Measurements from ENCODE around the gene ADAM12.
A peak's percentile ranks its signal among the peaks of the same experiment; 100 is the strongest.

Gene ADAM12

GRCh38 chr10:126022841-126023240 is 365.4 kb downstream of the ADAM12 start:
- no peak for ATAC-seq
- TF ChIP-seq ISL1 (CRISPR knock-in tag; IDR thresholded peaks at IDR 0.05), result peak; percentile 43
- TF ChIP-seq, protein P1, sequence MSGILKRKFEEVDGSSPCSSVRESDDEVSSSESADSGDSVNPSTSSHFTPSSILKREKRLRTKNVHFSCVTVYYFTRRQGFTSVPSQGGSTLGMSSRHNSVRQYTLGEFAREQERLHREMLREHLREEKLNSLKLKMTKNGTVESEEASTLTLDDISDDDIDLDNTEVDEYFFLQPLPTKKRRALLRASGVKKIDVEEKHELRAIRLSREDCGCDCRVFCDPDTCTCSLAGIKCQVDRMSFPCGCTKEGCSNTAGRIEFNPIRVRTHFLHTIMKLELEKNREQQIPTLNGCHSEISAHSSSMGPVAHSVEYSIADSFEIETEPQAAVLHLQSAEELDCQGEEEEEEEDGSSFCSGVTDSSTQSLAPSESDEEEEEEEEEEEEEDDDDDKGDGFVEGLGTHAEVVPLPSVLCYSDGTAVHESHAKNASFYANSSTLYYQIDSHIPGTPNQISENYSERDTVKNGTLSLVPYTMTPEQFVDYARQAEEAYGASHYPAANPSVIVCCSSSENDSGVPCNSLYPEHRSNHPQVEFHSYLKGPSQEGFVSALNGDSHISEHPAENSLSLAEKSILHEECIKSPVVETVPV (CRISPR knock-in tag; IDR thresholded peaks at IDR 0.05), result no peak

- TF ChIP-seq TOX (CRISPR knock-in tag; IDR thresholded peaks at IDR 0.05; ENCODE audit: borderline replicate concordance) (no peak), ISL1 (CRISPR knock-in tag; IDR thresholded peaks at IDR 0.05) (no peak), ARNTL (CRISPR knock-in tag; IDR thresholded peaks at IDR 0.05; ENCODE audit: borderline replicate concordance, low read depth) (no peak), ZC3H10 (CRISPR knock-in tag; IDR thresholded peaks at IDR 0.05) (no peak), PPARA (CRISPR knock-in tag; IDR thresholded peaks at IDR 0.05; ENCODE audit: borderline replicate concordance) (no peak), ZNF70 (CRISPR knock-in tag; IDR thresholded peaks at IDR 0.05) (no peak), ZFP3 (CRISPR knock-in tag; IDR thresholded peaks at IDR 0.05) (no peak), GLIS3 (CRISPR knock-in tag; IDR thresholded peaks at IDR 0.05) (no peak), BACH2 (CRISPR knock-in tag; IDR thresholded peaks at IDR 0.05; ENCODE audit: borderline replicate concordance) (no peak), ESRRG (CRISPR knock-in tag; IDR thresholded peaks at IDR 0.05) (no peak), PATZ1 (CRISPR knock-in tag; IDR thresholded peaks at IDR 0.05; ENCODE audit: borderline replicate concordance) (no peak), CSDC2 (CRISPR knock-in tag; IDR thresholded peaks at IDR 0.05) (no peak), ZNF8 (CRISPR knock-in tag; IDR thresholded peaks at IDR 0.05) (no peak)
- ATAC-seq, result no peak
Observed at GRCh38 chr10:126021833-126022500, 366.3 kb downstream of the ADAM12 start.

GRCh38 chr10:126017961-126018560 is 370.2 kb downstream of the ADAM12 start:
- no peak for TF ChIP-seq ZNF8 (CRISPR knock-in tag; IDR thresholded peaks at IDR 0.05)
- peak; percentile 80 for TF ChIP-seq ISL1 (CRISPR knock-in tag; IDR thresholded peaks at IDR 0.05)
- TF ChIP-seq CSDC2 (CRISPR knock-in tag; IDR thresholded peaks at IDR 0.05), result peak; percentile 61; the same call in 1 of the 2 replicates
- TF ChIP-seq, protein P2, sequence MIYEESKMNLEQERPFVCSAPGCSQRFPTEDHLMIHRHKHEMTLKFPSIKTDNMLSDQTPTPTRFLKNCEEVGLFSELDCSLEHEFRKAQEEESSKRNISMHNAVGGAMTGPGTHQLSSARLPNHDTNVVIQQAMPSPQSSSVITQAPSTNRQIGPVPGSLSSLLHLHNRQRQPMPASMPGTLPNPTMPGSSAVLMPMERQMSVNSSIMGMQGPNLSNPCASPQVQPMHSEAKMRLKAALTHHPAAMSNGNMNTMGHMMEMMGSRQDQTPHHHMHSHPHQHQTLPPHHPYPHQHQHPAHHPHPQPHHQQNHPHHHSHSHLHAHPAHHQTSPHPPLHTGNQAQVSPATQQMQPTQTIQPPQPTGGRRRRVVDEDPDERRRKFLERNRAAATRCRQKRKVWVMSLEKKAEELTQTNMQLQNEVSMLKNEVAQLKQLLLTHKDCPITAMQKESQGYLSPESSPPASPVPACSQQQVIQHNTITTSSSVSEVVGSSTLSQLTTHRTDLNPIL (CRISPR knock-in tag; IDR thresholded peaks at IDR 0.05; ENCODE audit: low read depth), result peak; percentile 64
- ATAC-seq, result peak; percentile 63

DNA sequence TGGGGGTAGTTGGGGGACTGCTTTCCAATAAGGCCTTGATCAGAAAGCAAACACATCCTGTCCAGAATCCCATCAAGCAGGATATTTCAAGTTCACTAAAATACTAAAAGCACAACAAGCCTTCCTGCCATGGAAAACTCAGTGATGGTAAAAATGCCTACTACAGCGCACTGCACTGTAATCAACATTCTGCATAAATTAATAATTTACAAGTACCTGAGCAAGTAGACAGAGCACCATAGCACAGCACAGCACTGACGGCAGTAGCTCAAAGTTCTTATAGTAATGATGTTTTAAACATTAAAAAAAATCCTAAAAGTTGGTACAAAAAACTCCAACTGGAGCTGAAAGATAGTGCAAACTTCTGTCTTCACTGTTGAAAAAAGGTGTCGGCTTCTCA is 371.4 kb downstream of the ADAM12 start:
- ATAC-seq, result no peak
- TF ChIP-seq ARNTL (CRISPR knock-in tag; IDR thresholded peaks at IDR 0.05; ENCODE audit: borderline replicate concordance, low read depth), result no peak
- no peak for TF ChIP-seq CSDC2 (CRISPR knock-in tag; IDR thresholded peaks at IDR 0.05)
- no peak for TF ChIP-seq SNAI2 (CRISPR knock-in tag; IDR thresholded peaks at IDR 0.05)
- no peak for TF ChIP-seq ZFP30 (CRISPR knock-in tag; IDR thresholded peaks at IDR 0.05)
- no peak for TF ChIP-seq ZNF70 (CRISPR knock-in tag; IDR thresholded peaks at IDR 0.05)
- no peak for TF ChIP-seq ZNF565 (CRISPR knock-in tag; conservative IDR thresholded peaks at IDR 0.05; ENCODE audit: low read depth)
- no peak for TF ChIP-seq TCF4 (CRISPR knock-in tag; IDR thresholded peaks at IDR 0.05; ENCODE audit: borderline replicate concordance)
- no peak for TF ChIP-seq TSHZ2 (CRISPR knock-in tag; IDR thresholded peaks at IDR 0.05)
- TF ChIP-seq PATZ1 (CRISPR knock-in tag; IDR thresholded peaks at IDR 0.05; ENCODE audit: borderline replicate concordance), result no peak
- no peak for TF ChIP-seq ZNF8 (CRISPR knock-in tag; IDR thresholded peaks at IDR 0.05)
